T-helper 2 cell treated with Interferon-gamma antibody and Interleukin-4, amounts not matched to agents 5 μg/mL and 100 μg/mL, for 36 hours (primary cell): Measurements from ENCODE around the gene PTRH2.
A peak's percentile ranks its signal among the peaks of the same experiment; 100 is the strongest.

ENCODE experiments used
- DNase-seq: peaks from one replicate; pipeline ENCODE4 v3.0.0; 2021; ENCODE audit warnings: low spot score
- H3K27ac Mint-ChIP-seq: one replicate; pipeline ENCODE4 v1.8.0; 2021; ENCODE audit warnings: mild to moderate bottlenecking, mixed read lengths
- H3K27me3 Mint-ChIP-seq: one replicate; pipeline ENCODE4 v1.8.0; 2021; ENCODE audit warnings: low read depth, mixed read lengths
- H3K36me3 Mint-ChIP-seq: one replicate; pipeline ENCODE4 v1.8.0; 2021; ENCODE audit warnings: low read depth, mixed read lengths
- H3K4me1 Mint-ChIP-seq: one replicate; pipeline ENCODE4 v1.8.0; 2021; ENCODE audit warnings: low read depth, mixed read lengths
- H3K4me3 Mint-ChIP-seq: one replicate; pipeline ENCODE4 v1.8.0; 2022; ENCODE audit warnings: mild to moderate bottlenecking, moderate library complexity, mixed read lengths
- H3K9me3 Mint-ChIP-seq: one replicate; pipeline ENCODE4 v1.8.0; 2021; ENCODE audit warnings: mixed read lengths

Gene PTRH2

GRCh38 chr17:59734226-59734625 is 27.0 kb upstream of the PTRH2 start:
- Mint-ChIP-seq H3K36me3 (peaks cover 11% of the 10 kb centered on the region), H3K27ac (no peak overlapping the region), H3K4me3 (no peak overlapping the region), H3K27me3 (no peaks in the 10 kb centered on the region), H3K4me1 (peaks cover 7% of the 10 kb centered on the region), H3K9me3 (no peaks in the 10 kb centered on the region)
- DNase-seq: no peak

- Mint-ChIP-seq H3K9me3 (no peaks in the 10 kb centered on the region), H3K27ac (no peak overlapping the region), H3K36me3 (peaks cover 11% of the 10 kb centered on the region), H3K27me3 (no peaks in the 10 kb centered on the region), H3K4me1 (peaks cover 8% of the 10 kb centered on the region), H3K4me3 (no peak overlapping the region)
- no peak for DNase-seq
Measured at GRCh38 chr17:59733697-59734096, 26.5 kb upstream of the PTRH2 start.

- no peak overlapping the region for H3K4me3 Mint-ChIP-seq
- H3K27me3 Mint-ChIP-seq: no peaks in the 10 kb centered on the region
- H3K27ac Mint-ChIP-seq: no peak overlapping the region
- peaks cover 9% of the 10 kb centered on the region for H3K4me1 Mint-ChIP-seq
- H3K9me3 Mint-ChIP-seq: no peaks in the 10 kb centered on the region
- no peak for DNase-seq
- H3K36me3 Mint-ChIP-seq: peaks cover 8% of the 10 kb centered on the region
Measured at GRCh38 chr17:59730268-59730834, 23.1 kb upstream of the PTRH2 start.

- H3K9me3 Mint-ChIP-seq: no peaks in the 10 kb centered on the region
- H3K36me3 Mint-ChIP-seq: no peaks in the 10 kb centered on the region
- no peak overlapping the region for H3K4me3 Mint-ChIP-seq
- peaks cover 9% of the 10 kb centered on the region for H3K4me1 Mint-ChIP-seq
- no peaks in the 10 kb centered on the region for H3K27me3 Mint-ChIP-seq
- no peak for DNase-seq
- H3K27ac Mint-ChIP-seq: no peak overlapping the region
Measured at GRCh38 chr17:59727817-59728533, 20.7 kb upstream of the PTRH2 start.

GRCh38 chr17:59725691-59726090 is 18.5 kb upstream of the PTRH2 start:
- DNase-seq: no peak
- no peaks in the 10 kb centered on the region for H3K9me3 Mint-ChIP-seq
- H3K4me1 Mint-ChIP-seq: peaks cover 9% of the 10 kb centered on the region
- H3K27ac Mint-ChIP-seq: no peak overlapping the region
- no peaks in the 10 kb centered on the region for H3K36me3 Mint-ChIP-seq
- no peaks in the 10 kb centered on the region for H3K27me3 Mint-ChIP-seq
- no peak overlapping the region for H3K4me3 Mint-ChIP-seq

- Mint-ChIP-seq H3K4me3 (no peak overlapping the region), H3K27me3 (no peaks in the 10 kb centered on the region), H3K36me3 (peaks cover 1% of the 10 kb centered on the region), H3K4me1 (peaks cover 7% of the 10 kb centered on the region), H3K9me3 (no peaks in the 10 kb centered on the region), H3K27ac (no peak overlapping the region)
- DNase-seq: no peak
Measured at GRCh38 chr17:59723607-59724006, 16.4 kb upstream of the PTRH2 start.

- peaks cover 9% of the 10 kb centered on the region for H3K4me1 Mint-ChIP-seq
- no peak overlapping the region for H3K4me3 Mint-ChIP-seq
- no peak overlapping the region for H3K27ac Mint-ChIP-seq
- peaks cover 4% of the 10 kb centered on the region for H3K36me3 Mint-ChIP-seq
- no peaks in the 10 kb centered on the region for H3K9me3 Mint-ChIP-seq
- no peak for DNase-seq
- H3K27me3 Mint-ChIP-seq: no peaks in the 10 kb centered on the region
Measured at GRCh38 chr17:59723041-59723440, 15.8 kb upstream of the PTRH2 start.

GRCh38 chr17:59722623-59723022 is 15.4 kb upstream of the PTRH2 start:
- DNase-seq: no peak
- no peaks in the 10 kb centered on the region for H3K27me3 Mint-ChIP-seq
- H3K27ac Mint-ChIP-seq: no peak overlapping the region
- no peaks in the 10 kb centered on the region for H3K9me3 Mint-ChIP-seq
- peaks cover 4% of the 10 kb centered on the region for H3K36me3 Mint-ChIP-seq
- no peak overlapping the region for H3K4me3 Mint-ChIP-seq
- H3K4me1 Mint-ChIP-seq: peaks cover 9% of the 10 kb centered on the region

- Mint-ChIP-seq H3K27me3 (no peaks in the 10 kb centered on the region), H3K27ac (no peak overlapping the region), H3K36me3 (peaks cover 4% of the 10 kb centered on the region), H3K4me3 (no peak overlapping the region), H3K9me3 (no peaks in the 10 kb centered on the region), H3K4me1 (peaks cover 12% of the 10 kb centered on the region)
- no peak for DNase-seq
Measured at GRCh38 chr17:59719526-59719925, 12.3 kb upstream of the PTRH2 start.

- H3K27ac Mint-ChIP-seq: no peak overlapping the region
- H3K9me3 Mint-ChIP-seq: no peaks in the 10 kb centered on the region
- no peak for DNase-seq
- H3K27me3 Mint-ChIP-seq: no peaks in the 10 kb centered on the region
- H3K4me1 Mint-ChIP-seq: peaks cover 15% of the 10 kb centered on the region
- H3K36me3 Mint-ChIP-seq: peaks cover 4% of the 10 kb centered on the region
- H3K4me3 Mint-ChIP-seq: no peak overlapping the region
Measured at GRCh38 chr17:59716427-59716826, 9.2 kb upstream of the PTRH2 start.

GRCh38 chr17:59714255-59714654 is 7.0 kb upstream of the PTRH2 start:
- DNase-seq: no peak
- Mint-ChIP-seq H3K27ac (no peak overlapping the region), H3K4me3 (no peak overlapping the region), H3K9me3 (no peaks in the 10 kb centered on the region), H3K4me1 (peaks cover 15% of the 10 kb centered on the region), H3K27me3 (no peaks in the 10 kb centered on the region), H3K36me3 (peaks cover 6% of the 10 kb centered on the region)

- Mint-ChIP-seq H3K36me3 (peaks cover 2% of the 10 kb centered on the region), H3K4me1 (peaks cover 19% of the 10 kb centered on the region), H3K27ac (no peak overlapping the region), H3K4me3 (no peak overlapping the region), H3K27me3 (no peaks in the 10 kb centered on the region), H3K9me3 (no peaks in the 10 kb centered on the region)
- DNase-seq: no peak
Measured at GRCh38 chr17:59712862-59713261, 5.6 kb upstream of the PTRH2 start.

- Mint-ChIP-seq H3K27me3 (no peaks in the 10 kb centered on the region), H3K4me3 (no peak overlapping the region), H3K27ac (no peak overlapping the region), H3K4me1 (peaks cover 19% of the 10 kb centered on the region), H3K36me3 (peaks cover 6% of the 10 kb centered on the region), H3K9me3 (no peaks in the 10 kb centered on the region)
- no peak for DNase-seq
Measured at GRCh38 chr17:59711936-59712335, 4.7 kb upstream of the PTRH2 start.

- no peak for DNase-seq
- Mint-ChIP-seq H3K4me3 (peak overlapping the region; percentile 98), H3K9me3 (no peaks in the 10 kb centered on the region), H3K4me1 (peaks cover 33% of the 10 kb centered on the region), H3K36me3 (peaks cover 19% of the 10 kb centered on the region), H3K27ac (peak overlapping the region; percentile 97), H3K27me3 (no peaks in the 10 kb centered on the region)
Measured at GRCh38 chr17:59707971-59708430, 771 bp upstream of the PTRH2 start.

GRCh38 chr17:59702304-59702703 is 4.9 kb downstream of the PTRH2 start:
- peaks cover 55% of the 10 kb centered on the region for H3K4me1 Mint-ChIP-seq
- H3K9me3 Mint-ChIP-seq: no peaks in the 10 kb centered on the region
- H3K27me3 Mint-ChIP-seq: no peaks in the 10 kb centered on the region
- peaks cover 42% of the 10 kb centered on the region for H3K36me3 Mint-ChIP-seq
- no peak for DNase-seq
- H3K27ac Mint-ChIP-seq: no peak overlapping the region
- H3K4me3 Mint-ChIP-seq: no peak overlapping the region
